Neuron (in vitro differentiated cells): ENCODE data around the gene SH3TC1.

Source experiments
- H2AFZ ChIP-seq: one replicate; pipeline ENCODE4 v1.6.1; 2013; ENCODE audit warnings: low read depth, mild to moderate bottlenecking, inconsistent platforms, low read length, moderate library complexity
- H3K27me3 ChIP-seq: one replicate; pipeline ENCODE4 v1.6.1; 2013; ENCODE audit warnings: low read length; ENCODE audit not compliant: insufficient read depth
- H3K36me3 ChIP-seq: one replicate; pipeline ENCODE4 v1.6.1; 2013; ENCODE audit warnings: low read length; ENCODE audit not compliant: insufficient read depth
- H3K4me1 ChIP-seq: one replicate; pipeline ENCODE4 v1.6.1; 2013; ENCODE audit warnings: low read length; ENCODE audit not compliant: insufficient read depth
- H3K4me3 ChIP-seq: 2 replicates; pipeline ENCODE4 v1.5.1; 2013; ENCODE audit warnings: mild to moderate bottlenecking, low read length, moderate library complexity
- H3K9me3 ChIP-seq: one replicate; pipeline ENCODE4 v1.6.1; 2013; ENCODE audit warnings: low read length

The SH3TC1 gene

DNA sequence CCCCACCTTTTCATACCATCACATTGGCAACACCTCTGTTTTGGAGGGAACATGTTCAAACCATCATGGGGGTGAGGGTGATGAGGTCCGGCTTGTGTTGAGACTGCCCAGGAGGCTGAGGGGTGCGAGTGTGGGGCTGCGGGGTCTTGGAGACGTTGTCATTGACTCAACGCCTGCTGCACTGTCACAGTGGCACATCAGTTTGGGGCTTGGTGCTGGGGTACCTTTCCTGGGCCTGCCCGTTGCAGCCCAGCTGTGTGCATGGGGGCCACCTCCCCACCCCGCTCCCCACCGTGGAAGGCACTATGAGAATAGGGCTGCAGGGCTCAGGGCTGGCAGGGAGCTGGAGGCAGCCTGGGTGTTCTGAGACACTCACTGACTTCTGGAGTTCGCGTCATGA, 72.7 kb downstream of the SH3TC1 start:
- no peaks in the 10 kb centered on the region for H3K9me3 ChIP-seq
- H3K27me3 ChIP-seq, result peaks cover 54% of the 10 kb centered on the region

GRCh38 chr4:8272472-8273428, 73.7 kb downstream of the SH3TC1 start:
- no peak overlapping the region for H3K4me3 ChIP-seq
- H3K9me3 ChIP-seq, result no peaks in the 10 kb centered on the region
- no peaks in the 10 kb centered on the region for H3K36me3 ChIP-seq
- no peak overlapping the region for H2AFZ ChIP-seq
- H3K27me3 ChIP-seq, result peaks cover 54% of the 10 kb centered on the region
- H3K4me1 ChIP-seq, result no peaks in the 10 kb centered on the region

More for the DNA sequence above, 72.7 kb downstream of the SH3TC1 start:
- H3K4me3 ChIP-seq, result no peak overlapping the region
- H2AFZ ChIP-seq, result no peak overlapping the region
- no peaks in the 10 kb centered on the region for H3K4me1 ChIP-seq
- no peaks in the 10 kb centered on the region for H3K36me3 ChIP-seq

GRCh38 chr4:8273450-8273849, 74.4 kb downstream of the SH3TC1 start:
- Histone ChIP-seq H3K4me1 (no peaks in the 10 kb centered on the region), H3K36me3 (no peaks in the 10 kb centered on the region), H3K27me3 (peaks cover 48% of the 10 kb centered on the region), H3K9me3 (no peaks in the 10 kb centered on the region), H2AFZ (no peak overlapping the region), H3K4me3 (no peak overlapping the region)

GRCh38 chr4:8274066-8274652, 75.1 kb downstream of the SH3TC1 start:
- no peak overlapping the region for H3K4me3 ChIP-seq
- H3K9me3 ChIP-seq, result no peaks in the 10 kb centered on the region
- H3K27me3 ChIP-seq, result peaks cover 41% of the 10 kb centered on the region
- no peaks in the 10 kb centered on the region for H3K36me3 ChIP-seq
- no peaks in the 10 kb centered on the region for H3K4me1 ChIP-seq
- no peak overlapping the region for H2AFZ ChIP-seq

GRCh38 chr4:8274765-8275547, 75.9 kb downstream of the SH3TC1 start:
- no peak overlapping the region for H3K4me3 ChIP-seq
- H3K9me3 ChIP-seq, result no peaks in the 10 kb centered on the region
- no peaks in the 10 kb centered on the region for H3K36me3 ChIP-seq
- H3K27me3 ChIP-seq, result peaks cover 35% of the 10 kb centered on the region
- no peaks in the 10 kb centered on the region for H3K4me1 ChIP-seq
- no peak overlapping the region for H2AFZ ChIP-seq

GRCh38 chr4:8275548-8275910, 76.4 kb downstream of the SH3TC1 start:
- Histone ChIP-seq H2AFZ (no peak overlapping the region), H3K36me3 (no peaks in the 10 kb centered on the region), H3K4me1 (no peaks in the 10 kb centered on the region), H3K9me3 (no peaks in the 10 kb centered on the region), H3K4me3 (no peak overlapping the region), H3K27me3 (peaks cover 30% of the 10 kb centered on the region)

DNA sequence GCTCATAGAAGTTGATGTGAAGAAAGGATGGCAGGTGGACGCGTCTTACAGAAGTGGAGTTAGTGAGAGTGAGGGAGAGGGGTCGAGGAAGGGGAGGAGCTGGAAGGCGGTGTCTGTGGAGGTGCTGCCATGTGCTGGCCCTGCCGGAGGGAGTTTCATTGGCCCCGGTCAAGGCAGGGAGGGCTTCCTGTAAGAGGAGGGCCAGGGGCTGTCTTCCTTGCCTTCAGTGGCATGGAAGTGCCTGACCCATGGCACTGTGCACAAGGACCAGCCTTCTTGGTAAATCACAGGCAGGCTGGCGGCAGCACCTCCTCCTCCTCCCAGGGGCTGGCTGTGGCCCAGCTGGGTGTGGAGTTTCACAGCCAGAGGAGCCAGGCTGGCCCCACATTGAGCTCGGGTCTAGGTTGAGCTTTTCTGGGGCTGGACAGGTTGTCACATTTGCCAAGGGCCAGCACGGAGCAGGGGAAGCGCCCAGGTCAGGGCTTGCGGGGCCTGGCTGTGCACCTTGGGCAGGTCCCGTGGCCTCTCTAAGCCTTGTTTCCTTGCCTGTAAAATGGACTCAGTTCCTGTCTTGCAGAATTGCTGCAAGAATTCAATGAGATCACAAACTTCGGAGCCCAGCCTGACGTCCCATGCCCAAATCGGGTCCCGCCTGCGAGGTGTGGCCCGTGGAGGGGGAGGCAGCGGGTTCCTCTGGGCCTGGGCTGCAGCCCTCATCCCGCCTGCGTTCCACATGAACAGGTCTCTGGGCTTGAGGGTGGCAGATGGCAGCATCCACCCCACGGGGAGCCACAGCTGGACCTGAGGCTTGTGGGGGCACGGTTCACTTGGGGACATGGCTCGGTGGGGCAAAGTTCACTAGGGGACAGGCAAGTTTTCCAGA, 77.5 kb downstream of the SH3TC1 start:
- Histone ChIP-seq H3K4me3 (no peak overlapping the region), H3K4me1 (no peaks in the 10 kb centered on the region), H3K36me3 (no peaks in the 10 kb centered on the region), H3K27me3 (peaks cover 19% of the 10 kb centered on the region), H3K9me3 (no peaks in the 10 kb centered on the region), H2AFZ (no peak overlapping the region)

- H3K27me3 ChIP-seq, result peaks cover 10% of the 10 kb centered on the region
- H3K4me1 ChIP-seq, result no peaks in the 10 kb centered on the region
- H3K36me3 ChIP-seq, result no peaks in the 10 kb centered on the region
- H3K9me3 ChIP-seq, result no peaks in the 10 kb centered on the region
- no peak overlapping the region for H2AFZ ChIP-seq
- H3K4me3 ChIP-seq, result no peak overlapping the region
These were observed 78.4 kb downstream of the SH3TC1 start for GRCh38 chr4:8277356-8278008.

GRCh38 chr4:8278009-8278395, 78.9 kb downstream of the SH3TC1 start:
- Histone ChIP-seq H2AFZ (no peak overlapping the region), H3K9me3 (no peaks in the 10 kb centered on the region), H3K36me3 (no peaks in the 10 kb centered on the region), H3K27me3 (peaks cover 12% of the 10 kb centered on the region), H3K4me1 (no peaks in the 10 kb centered on the region), H3K4me3 (no peak overlapping the region)

- H2AFZ ChIP-seq, result no peak overlapping the region
- no peaks in the 10 kb centered on the region for H3K9me3 ChIP-seq
- no peaks in the 10 kb centered on the region for H3K36me3 ChIP-seq
- peaks cover 14% of the 10 kb centered on the region for H3K27me3 ChIP-seq
- H3K4me1 ChIP-seq, result no peaks in the 10 kb centered on the region
- H3K4me3 ChIP-seq, result no peak overlapping the region
These were observed 79.6 kb downstream of the SH3TC1 start for GRCh38 chr4:8278421-8279287.

GRCh38 chr4:8279321-8280157, 80.4 kb downstream of the SH3TC1 start:
- Histone ChIP-seq H3K4me3 (no peak overlapping the region), H3K4me1 (no peaks in the 10 kb centered on the region), H3K36me3 (no peaks in the 10 kb centered on the region), H3K9me3 (no peaks in the 10 kb centered on the region), H3K27me3 (peaks cover 14% of the 10 kb centered on the region), H2AFZ (no peak overlapping the region)
